Gastroesophageal sphincter (tissue), 3 donors: Measurements from ENCODE around the gene PRDM13.

Experiments
- CTCF ChIP-seq, 4 experiments: fragments of 200-600 bp in 2 of 4; fragments of 450-650 bp in 2 of 4; sonication (generic) in 1 of 4; IDR thresholded peaks; one replicate each; pipeline ENCODE4 v1.5.1; 2017 to 2019; ENCODE audit warnings: antibody characterized with exemption in 4 of 4, mild to moderate bottlenecking in 2 of 4, moderate library complexity in 2 of 4
- EP300 ChIP-seq: sonication (generic); formaldehyde crosslinking; IDR thresholded peaks from one replicate; pipeline ENCODE4 v1.6.1; 2017; ENCODE audit warnings: antibody characterized with exemption, mild to moderate bottlenecking
- POLR2A ChIP-seq, 2 donors: fragments of 450-650 bp; IDR thresholded peaks; one replicate each; pipeline ENCODE4 v1.6.1; 2017; ENCODE audit warnings: antibody characterized with exemption in 2 of 2, mild to moderate bottlenecking in 2 of 2, moderate library complexity in 1 of 2

GRCh38 chr6:99560668-99561067 is 46.0 kb upstream of the PRDM13 start:
- TF ChIP-seq EP300 (no peak), CTCF (IDR thresholded peaks at IDR 0.05) (no peak), POLR2A (IDR thresholded peaks at IDR 0.05) (no peak)
